GM20000 (cell line): Measurements from ENCODE around the gene KIR3DL2.
"Not testable (repeated sequence)": the region's sequence is repeated elsewhere in the genome, so short reads cannot be mapped to it uniquely, and the experiment has no call there.

Experiments
- DNase-seq: peaks from one replicate; pipeline ENCODE4 v3.0.0; 2012; ENCODE audit warnings: low spot score
- TF ChIP-seq, protein P1 (sequence below): IDR thresholded peaks from 2 replicates; pipeline ENCODE4 v1.5.1; 2012; ENCODE audit warnings: mild to moderate bottlenecking, control low read depth; ENCODE audit errors: extremely low read depth, missing control alignments

The KIR3DL2 gene

DNA sequence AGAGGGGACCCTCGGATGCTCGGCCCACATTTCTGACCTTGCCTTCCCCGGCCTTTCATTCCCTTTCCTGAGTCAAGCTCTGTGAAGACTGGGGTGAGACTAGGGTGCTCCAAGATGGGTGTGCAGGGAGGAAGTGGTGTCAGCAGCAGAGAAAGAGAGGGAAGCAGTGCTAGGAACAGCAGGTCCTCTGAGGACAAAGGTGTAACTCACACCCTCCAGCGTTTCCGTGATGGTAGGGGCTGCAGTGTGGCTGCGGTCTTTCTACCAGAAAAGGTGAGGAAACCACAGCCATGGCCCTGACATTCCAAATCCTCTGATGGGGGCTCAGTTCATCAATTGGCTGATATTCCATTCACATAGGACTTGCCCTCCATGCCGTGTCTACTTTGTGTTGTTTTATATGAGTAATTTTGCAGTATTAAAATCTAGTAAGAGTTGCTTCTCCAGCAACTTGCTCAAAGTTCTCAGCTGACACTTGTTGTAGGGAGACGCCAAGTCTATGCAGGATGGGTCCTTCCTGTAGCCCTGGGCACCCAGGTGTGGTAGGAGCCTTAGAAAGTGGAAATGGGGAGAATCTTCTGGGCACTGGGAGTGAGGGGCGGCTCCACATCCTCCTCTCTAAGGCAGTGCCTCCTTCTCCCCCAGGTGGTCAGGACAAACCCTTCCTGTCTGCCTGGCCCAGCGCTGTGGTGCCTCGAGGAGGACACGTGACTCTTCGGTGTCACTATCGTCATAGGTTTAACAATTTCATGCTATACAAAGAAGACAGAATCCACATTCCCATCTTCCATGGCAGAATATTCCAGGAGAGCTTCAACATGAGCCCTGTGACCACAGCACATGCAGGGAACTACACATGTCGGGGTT is 32.3 kb upstream of the KIR3DL2 start:
- TF ChIP-seq, protein P1, sequence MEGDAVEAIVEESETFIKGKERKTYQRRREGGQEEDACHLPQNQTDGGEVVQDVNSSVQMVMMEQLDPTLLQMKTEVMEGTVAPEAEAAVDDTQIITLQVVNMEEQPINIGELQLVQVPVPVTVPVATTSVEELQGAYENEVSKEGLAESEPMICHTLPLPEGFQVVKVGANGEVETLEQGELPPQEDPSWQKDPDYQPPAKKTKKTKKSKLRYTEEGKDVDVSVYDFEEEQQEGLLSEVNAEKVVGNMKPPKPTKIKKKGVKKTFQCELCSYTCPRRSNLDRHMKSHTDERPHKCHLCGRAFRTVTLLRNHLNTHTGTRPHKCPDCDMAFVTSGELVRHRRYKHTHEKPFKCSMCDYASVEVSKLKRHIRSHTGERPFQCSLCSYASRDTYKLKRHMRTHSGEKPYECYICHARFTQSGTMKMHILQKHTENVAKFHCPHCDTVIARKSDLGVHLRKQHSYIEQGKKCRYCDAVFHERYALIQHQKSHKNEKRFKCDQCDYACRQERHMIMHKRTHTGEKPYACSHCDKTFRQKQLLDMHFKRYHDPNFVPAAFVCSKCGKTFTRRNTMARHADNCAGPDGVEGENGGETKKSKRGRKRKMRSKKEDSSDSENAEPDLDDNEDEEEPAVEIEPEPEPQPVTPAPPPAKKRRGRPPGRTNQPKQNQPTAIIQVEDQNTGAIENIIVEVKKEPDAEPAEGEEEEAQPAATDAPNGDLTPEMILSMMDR: no peak
- DNase-seq: no peak

DNA sequence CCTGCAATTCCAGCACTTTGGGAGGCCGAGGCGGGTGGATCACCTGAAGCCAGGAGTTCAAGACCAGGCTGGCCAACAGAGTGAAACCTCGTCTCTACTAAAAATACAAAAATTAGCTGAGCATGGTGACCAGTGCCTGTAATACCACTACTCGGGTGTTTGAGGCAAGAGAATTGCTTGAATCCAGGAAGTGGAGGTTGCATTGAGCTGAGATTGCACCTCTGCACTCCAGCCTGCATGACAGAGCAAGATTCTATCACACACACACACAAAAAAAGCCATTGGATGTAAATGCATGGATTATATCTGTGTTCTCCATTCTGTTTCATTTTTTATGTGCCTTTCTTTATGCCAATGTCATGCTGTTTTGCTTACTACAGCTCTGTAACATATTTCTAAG is 25.8 kb upstream of the KIR3DL2 start:
- not testable (repeated sequence) for DNase-seq

DNA sequence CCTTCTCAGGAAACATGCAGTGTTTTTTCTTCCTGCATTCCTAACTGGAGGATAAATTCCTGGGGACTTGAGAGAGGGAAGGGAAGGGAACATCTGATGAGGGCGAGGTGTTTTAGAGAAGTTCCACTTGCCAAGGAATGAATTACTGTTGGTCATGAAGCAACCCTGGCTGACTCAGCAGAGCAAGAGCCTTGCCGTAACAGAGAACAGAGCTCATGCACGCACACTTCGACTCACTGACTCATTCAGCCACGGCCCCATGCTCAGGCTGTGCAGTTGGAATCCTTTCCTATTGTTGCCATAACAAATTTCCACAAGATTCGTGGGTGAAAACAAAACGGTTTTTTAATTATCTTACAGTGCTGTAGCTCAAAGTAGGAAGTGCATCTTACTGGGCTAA is 24.9 kb upstream of the KIR3DL2 start:
- DNase-seq: not testable (repeated sequence)

DNA sequence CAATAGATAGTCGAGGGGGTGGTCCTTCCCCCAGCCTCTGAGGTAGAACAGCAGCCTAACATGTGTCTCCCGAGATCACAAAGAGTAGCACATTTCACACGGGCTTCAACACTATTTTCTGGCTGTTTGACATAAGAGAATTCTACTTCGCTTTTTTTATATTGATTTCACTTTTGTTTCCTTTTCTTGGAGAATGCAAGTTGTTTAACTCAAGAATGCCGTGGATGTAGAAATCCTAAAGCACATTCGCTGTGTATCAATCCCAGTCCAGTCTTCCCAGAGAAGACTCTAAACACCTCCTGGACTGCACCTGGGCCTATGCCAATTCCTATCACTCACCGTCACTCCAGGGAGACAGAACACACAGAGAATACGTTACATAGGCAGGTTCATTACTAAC is 22.2 kb upstream of the KIR3DL2 start:
- DNase-seq: not testable (repeated sequence)

DNA sequence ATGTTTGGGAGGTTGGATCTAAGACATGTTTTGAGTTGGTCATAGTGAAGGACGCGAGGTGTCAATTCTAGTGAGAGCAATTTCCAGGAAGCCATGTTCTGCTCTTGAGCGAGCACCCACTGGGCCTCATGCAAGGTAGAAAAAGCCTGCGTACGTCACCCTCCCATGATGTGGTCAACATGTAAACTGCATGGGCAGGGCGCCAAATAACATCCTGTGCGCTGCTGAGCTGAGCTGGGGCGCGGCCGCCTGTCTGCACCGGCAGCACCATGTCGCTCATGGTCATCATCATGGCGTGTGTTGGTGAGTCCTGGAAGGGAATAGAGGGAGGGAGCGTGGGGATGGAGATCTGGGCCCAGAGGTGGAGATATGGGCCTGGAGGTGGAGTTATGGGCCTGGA is 17.7 kb upstream of the KIR3DL2 start, which contains the start of gene KIR2DS4:
TSS of gene KIR2DS4 (plus strand) at position 181 of the 400 bp plus-strand sequence.
- DNase-seq: not testable (repeated sequence)

DNA sequence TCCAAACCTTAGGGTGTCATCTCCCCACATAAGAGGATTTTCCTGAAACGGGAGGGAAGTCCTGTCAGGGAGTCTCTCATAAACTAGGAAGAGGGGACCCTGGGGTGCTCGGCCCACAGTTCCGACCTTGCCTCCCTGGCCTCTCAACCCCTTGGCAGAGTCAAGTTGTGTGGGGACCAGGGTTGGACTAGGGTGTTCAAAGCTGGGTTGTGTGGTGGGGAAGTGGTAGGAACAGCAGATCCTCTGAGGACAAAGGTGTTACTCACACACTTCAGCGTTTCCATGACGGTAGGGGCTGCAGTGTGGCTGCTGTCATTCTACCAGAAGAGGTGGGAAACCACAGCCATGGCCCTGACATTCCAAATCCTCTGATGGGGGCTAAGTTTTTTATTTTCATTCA is 15.1 kb upstream of the KIR3DL2 start:
- DNase-seq: not testable (repeated sequence)

DNA sequence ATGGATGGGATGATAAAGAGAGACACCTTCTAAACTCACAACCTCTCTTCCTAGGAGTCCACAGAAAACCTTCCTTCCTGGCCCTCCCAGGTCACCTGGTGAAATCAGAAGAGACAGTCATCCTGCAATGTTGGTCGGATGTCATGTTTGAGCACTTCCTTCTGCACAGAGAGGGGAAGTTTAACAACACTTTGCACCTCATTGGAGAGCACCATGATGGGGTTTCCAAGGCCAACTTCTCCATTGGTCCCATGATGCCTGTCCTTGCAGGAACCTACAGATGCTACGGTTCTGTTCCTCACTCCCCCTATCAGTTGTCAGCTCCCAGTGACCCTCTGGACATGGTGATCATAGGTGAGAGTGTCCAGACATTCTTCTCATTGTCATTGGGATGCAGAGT is 12.7 kb upstream of the KIR3DL2 start:
- not testable (repeated sequence) for DNase-seq

DNA sequence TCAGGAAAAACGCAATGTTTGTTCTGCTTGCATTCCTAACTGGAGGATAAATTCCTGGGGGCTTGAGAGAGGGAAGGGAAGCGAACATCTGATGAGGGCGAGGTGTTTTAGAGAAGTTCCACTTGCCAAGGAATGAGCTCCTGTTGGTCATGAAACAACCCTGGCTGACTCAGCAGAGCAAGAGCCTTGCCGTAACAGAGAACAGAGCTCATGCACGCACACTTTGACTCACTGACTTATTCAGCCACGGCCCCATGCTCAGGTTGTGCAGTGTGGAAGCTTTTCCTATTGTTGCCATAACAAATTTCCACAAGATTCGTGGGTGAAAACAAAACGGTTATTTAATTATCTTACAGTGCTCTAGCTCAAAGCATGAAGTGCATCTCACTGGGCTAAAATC is 7.1 kb upstream of the KIR3DL2 start:
- DNase-seq: not testable (repeated sequence)

DNA sequence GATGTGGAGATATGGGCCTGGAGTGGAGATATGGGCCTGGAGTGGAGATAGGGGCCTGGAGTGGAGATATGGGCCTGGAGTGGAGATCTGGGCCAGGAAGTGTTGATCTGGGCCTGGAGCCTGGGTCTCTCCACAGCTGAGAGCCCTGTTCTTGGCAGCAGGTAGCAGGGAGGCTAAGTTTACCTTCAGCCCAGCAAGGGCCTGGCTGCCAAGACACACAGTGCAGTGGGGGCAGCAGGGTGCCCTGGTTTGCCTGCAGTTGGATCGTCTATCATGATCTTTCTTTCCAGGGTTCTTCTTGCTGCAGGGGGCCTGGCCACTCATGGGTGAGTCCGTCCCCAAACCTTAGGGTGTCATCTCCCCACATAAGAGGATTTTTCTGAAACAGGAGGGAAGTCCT is 687 bp downstream of the KIR3DL2 start:
- TF ChIP-seq, protein P1: no peak
- DNase-seq: no peak

DNA sequence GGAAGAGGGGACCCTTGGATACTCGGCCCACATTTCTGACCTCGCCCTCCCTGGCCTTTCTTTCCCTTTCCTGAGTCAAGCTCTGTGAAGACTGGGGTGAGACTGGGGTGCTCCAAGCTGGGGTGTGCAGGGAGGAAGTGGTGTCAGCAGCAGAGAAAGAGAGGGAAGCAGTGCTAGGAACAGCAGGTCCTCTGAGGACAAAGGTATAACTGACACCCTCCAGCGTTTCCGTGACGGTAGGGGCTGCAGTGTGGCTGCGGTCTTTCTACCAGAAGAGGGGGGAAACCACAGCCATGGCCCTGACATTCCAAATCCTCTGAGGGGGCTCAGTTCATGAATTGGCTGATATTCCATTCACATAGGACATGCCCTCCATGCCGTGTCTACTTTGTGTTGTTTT is 1.1 kb downstream of the KIR3DL2 start:
- TF ChIP-seq, protein P1: no peak
- DNase-seq: no peak

DNA sequence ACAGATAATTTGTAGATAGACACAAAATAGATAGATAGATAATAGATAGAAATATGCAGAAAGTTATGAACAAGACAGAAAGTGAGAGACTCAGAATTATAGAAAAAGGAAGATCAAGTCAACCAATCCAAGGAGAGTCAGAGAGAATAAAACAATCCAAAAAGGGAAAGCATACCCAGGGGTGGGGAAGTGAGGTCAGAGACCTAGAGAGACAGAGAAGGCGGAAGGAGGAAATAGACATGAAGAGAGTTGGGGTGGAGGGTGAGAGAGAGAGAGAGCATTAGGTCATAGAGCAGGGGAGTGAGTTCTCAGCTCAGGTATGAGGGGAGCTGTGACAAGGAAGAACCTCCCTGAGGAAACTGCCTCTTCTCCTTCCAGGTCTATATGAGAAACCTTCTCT is 5.0 kb downstream of the KIR3DL2 start:
- not testable (repeated sequence) for DNase-seq

DNA sequence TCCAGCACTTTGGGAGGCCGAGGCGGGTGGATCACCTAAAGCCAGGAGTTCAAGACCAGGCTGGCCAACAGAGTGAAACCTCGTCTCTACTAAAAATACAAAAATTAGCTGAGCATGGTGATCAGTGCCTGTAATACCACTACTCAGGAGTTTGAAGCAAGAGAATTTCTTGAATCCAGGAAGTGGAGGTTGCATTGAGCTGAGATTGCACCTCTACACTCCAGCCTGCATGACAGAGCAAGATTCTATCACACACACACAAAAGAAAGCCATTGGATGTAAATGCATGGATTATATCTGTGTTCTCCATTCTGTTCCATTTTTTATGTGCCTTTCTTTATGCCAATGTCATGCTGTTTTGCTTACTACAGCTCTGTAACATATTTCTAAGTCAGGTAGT is 8.2 kb downstream of the KIR3DL2 start:
- not testable (repeated sequence) for DNase-seq

DNA sequence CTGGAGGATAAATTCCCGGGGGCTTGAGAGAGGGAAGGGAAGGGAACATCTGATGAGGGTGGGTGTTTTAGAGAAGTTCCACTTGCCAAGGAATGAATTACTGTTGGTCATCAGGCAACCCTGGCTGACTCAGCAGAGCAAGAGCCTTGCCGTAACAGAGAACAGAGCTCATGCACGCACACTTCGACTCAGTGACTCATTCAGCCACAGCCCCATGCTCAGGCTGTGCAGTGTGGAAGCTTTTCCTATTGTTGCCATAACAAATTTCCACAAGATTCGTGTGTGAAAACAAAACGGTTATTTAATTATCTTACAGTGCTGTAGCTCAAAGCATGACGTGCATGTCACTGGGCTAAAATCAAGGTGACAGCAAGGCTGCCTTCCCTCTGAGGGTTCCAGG is 9.2 kb downstream of the KIR3DL2 start:
- not testable (repeated sequence) for DNase-seq

DNA sequence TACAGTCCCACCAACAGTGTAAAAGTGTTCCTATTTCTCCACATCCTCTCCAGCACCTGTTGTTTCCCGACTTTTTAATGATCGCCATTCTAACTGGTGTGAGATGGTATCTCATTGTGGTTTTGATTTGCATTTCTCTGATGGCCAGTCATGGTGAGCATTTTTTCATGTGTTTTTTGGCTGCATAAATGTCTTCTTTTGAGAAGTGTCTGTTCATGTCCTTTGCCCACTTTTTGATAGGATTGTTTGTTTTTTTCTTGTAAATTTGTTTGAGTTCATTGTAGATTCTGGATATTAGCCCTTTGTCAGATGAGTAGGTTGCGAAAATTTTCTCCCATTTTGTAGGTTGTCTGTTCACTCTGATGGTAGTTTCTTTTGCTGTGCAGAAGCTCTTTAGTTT is 13.2 kb downstream of the KIR3DL2 start:
- not testable (repeated sequence) for DNase-seq
